ENCODE results near the gene TPBGL. TPM values are rescaled to one million over a fixed set of nuclear protein-coding genes. Genes with fewer than 3 reads are reported as not detected.

The TPBGL gene
- total and polyA plus RNA-seq, 3 experiments from 2014 or later = 0.09 to 0.23 TPM; not detected in 1

GRCh38 chr11:75203641-75204011 is 36.9 kb upstream of the TPBGL start:
- Histone ChIP-seq H3K27ac (ENCODE audit: low read depth, low read length) (no peak overlapping the region), H3K4me1 (ENCODE audit: insufficient read depth, low read length) (no peaks in the 10 kb centered on the region), H3K36me3 (ENCODE audit: insufficient read depth, low read length) (no peaks in the 10 kb centered on the region), H3K9me3 (ENCODE audit: low read length) (no peaks in the 10 kb centered on the region), H3K27me3 (ENCODE audit: insufficient read depth, low read length, poor library complexity, severe bottlenecking) (no peaks in the 10 kb centered on the region), H3K4me3 (ENCODE audit: low read length) (no peak overlapping the region)
- no peak overlapping the region for H3K4me3 Mint-ChIP-seq
- H3K4me1 Mint-ChIP-seq = no peaks in the 10 kb centered on the region
- H3K27me3 Mint-ChIP-seq = peaks cover 3 to 11% of the 10 kb centered on the region in 2 donors
- H3K27ac Mint-ChIP-seq = no peak overlapping the region
- no peaks in the 10 kb centered on the region for H3K9me3 Mint-ChIP-seq
- ChIA-PET POLR2A (no interaction called here), CTCF (interaction anchor here (1.7 to 12.2 kb wide), 6 partner anchors 45 to 274 kb away, joined by 4 to 201 read pairs (median 9); no protein-coding TSS in a partner anchor)
- DNase-seq = no peak
- H3K36me3 Mint-ChIP-seq = no peaks in the 10 kb centered on the region

GRCh38 chr11:75204012-75204674 is 36.4 kb upstream of the TPBGL start:
- H3K27ac ChIP-seq (ENCODE audit: low read depth, low read length) = no peak overlapping the region
- H3K4me3 ChIP-seq (ENCODE audit: low read length) = no peak overlapping the region
- Mint-ChIP-seq H3K4me1 (no peaks in the 10 kb centered on the region), H3K27ac (no peak overlapping the region), H3K36me3 (no peaks in the 10 kb centered on the region), H3K27me3 (peaks cover 2 to 11% of the 10 kb centered on the region in 2 donors), H3K4me3 (no peak overlapping the region), H3K9me3 (no peaks in the 10 kb centered on the region)
- H3K27me3 ChIP-seq (ENCODE audit: insufficient read depth, low read length, poor library complexity, severe bottlenecking) = no peaks in the 10 kb centered on the region
- DNase-seq = no peak
- CTCF ChIA-PET = interaction anchor here (0.9 to 12.2 kb wide), 20 partner anchors 7 to 275 kb away, joined by 3 to 201 read pairs (median 4); partner anchors contain the start of gene TPBGL
- no peaks in the 10 kb centered on the region for H3K9me3 ChIP-seq (ENCODE audit: low read length)
- POLR2A ChIA-PET = interaction anchor here (1.1 kb wide), 1 partner anchor 64 kb away, joined by 5 read pairs; no protein-coding TSS in a partner anchor
- no peaks in the 10 kb centered on the region for H3K4me1 ChIP-seq (ENCODE audit: insufficient read depth, low read length)
- H3K36me3 ChIP-seq (ENCODE audit: insufficient read depth, low read length) = no peaks in the 10 kb centered on the region

- Histone ChIP-seq H3K27ac (ENCODE audit: low read depth, low read length) (no peak overlapping the region), H3K4me3 (ENCODE audit: low read length) (no peak overlapping the region), H3K27me3 (ENCODE audit: insufficient read depth, low read length, poor library complexity, severe bottlenecking) (no peaks in the 10 kb centered on the region), H3K36me3 (ENCODE audit: insufficient read depth, low read length) (no peaks in the 10 kb centered on the region), H3K9me3 (ENCODE audit: low read length) (no peaks in the 10 kb centered on the region), H3K4me1 (ENCODE audit: insufficient read depth, low read length) (no peaks in the 10 kb centered on the region)
- Mint-ChIP-seq H3K27ac (peak overlapping the region in 1 of 8 donors; percentile 49), H3K4me1 (no peaks in the 10 kb centered on the region), H3K4me3 (no peak overlapping the region), H3K36me3 (no peaks in the 10 kb centered on the region), H3K9me3 (no peaks in the 10 kb centered on the region), H3K27me3 (peaks cover 2 to 11% of the 10 kb centered on the region in 2 donors)
- peak; percentile 51 to 83 (median 70) for DNase-seq
- CTCF ChIA-PET = interaction anchor here (0.6 to 12.2 kb wide), 24 partner anchors 8 to 275 kb away, joined by 3 to 201 read pairs (median 4); partner anchors contain the start of gene TPBGL
- POLR2A ChIA-PET = interaction anchor here (1.1 kb wide), 1 partner anchor 64 kb away, joined by 5 read pairs; no protein-coding TSS in a partner anchor
Measured at GRCh38 chr11:75204685-75205563, 35.6 kb upstream of the TPBGL start.

GRCh38 chr11:75205564-75206020 is 35.0 kb upstream of the TPBGL start:
- H3K36me3 Mint-ChIP-seq = no peaks in the 10 kb centered on the region
- H3K9me3 ChIP-seq (ENCODE audit: low read length) = no peaks in the 10 kb centered on the region
- H3K4me1 ChIP-seq (ENCODE audit: insufficient read depth, low read length) = no peaks in the 10 kb centered on the region
- no peaks in the 10 kb centered on the region for H3K9me3 Mint-ChIP-seq
- no peaks in the 10 kb centered on the region for H3K4me1 Mint-ChIP-seq
- ChIA-PET POLR2A (interaction anchor here (1.1 kb wide), 1 partner anchor 65 kb away, joined by 5 read pairs; no protein-coding TSS in a partner anchor), CTCF (interaction anchor here (0.6 to 12.2 kb wide), 21 partner anchors 9 to 190 kb away, joined by 3 to 201 read pairs (median 3); partner anchors contain the start of gene TPBGL)
- H3K4me3 ChIP-seq (ENCODE audit: low read length) = no peak overlapping the region
- H3K4me3 Mint-ChIP-seq = no peak overlapping the region
- no peaks in the 10 kb centered on the region for H3K27me3 ChIP-seq (ENCODE audit: insufficient read depth, low read length, poor library complexity, severe bottlenecking)
- no peak for DNase-seq
- H3K36me3 ChIP-seq (ENCODE audit: insufficient read depth, low read length) = no peaks in the 10 kb centered on the region
- H3K27ac ChIP-seq (ENCODE audit: low read depth, low read length) = no peak overlapping the region
- H3K27ac Mint-ChIP-seq = no peak overlapping the region
- H3K27me3 Mint-ChIP-seq = peaks cover 2 to 14% of the 10 kb centered on the region in 2 donors

GRCh38 chr11:75208446-75208845 is 32.1 kb upstream of the TPBGL start:
- POLR2A ChIA-PET = no interaction called here
- H3K27me3 ChIP-seq (ENCODE audit: insufficient read depth, low read length, poor library complexity, severe bottlenecking) = no peaks in the 10 kb centered on the region
- peaks cover 0 to 1% (median 0%) of the 10 kb centered on the region in 3 donors for H3K36me3 Mint-ChIP-seq

GRCh38 chr11:75212411-75212810 is 28.2 kb upstream of the TPBGL start:
- no peaks in the 10 kb centered on the region for H3K4me1 ChIP-seq (ENCODE audit: insufficient read depth, low read length)
- peaks cover 0 to 1% (median 0%) of the 10 kb centered on the region in 3 donors for H3K36me3 Mint-ChIP-seq
- peak overlapping the region in 1 of 8 donors; percentile 74 for H3K27ac Mint-ChIP-seq
- no peaks in the 10 kb centered on the region for H3K27me3 ChIP-seq (ENCODE audit: insufficient read depth, low read length, poor library complexity, severe bottlenecking)
- peaks cover 13 to 45% of the 10 kb centered on the region in 2 donors for H3K27me3 Mint-ChIP-seq
- no peaks in the 10 kb centered on the region for H3K36me3 ChIP-seq (ENCODE audit: insufficient read depth, low read length)
- no peak overlapping the region for H3K4me3 ChIP-seq (ENCODE audit: low read length)
- peaks cover 0 to 4% (median 0%) of the 10 kb centered on the region in 5 donors for H3K9me3 Mint-ChIP-seq
- no peaks in the 10 kb centered on the region for H3K9me3 ChIP-seq (ENCODE audit: low read length)
- CTCF ChIA-PET = interaction anchor here (0.8 to 1.5 kb wide), 5 partner anchors 29 to 66 kb away, joined by 3 to 4 read pairs (median 3); partner anchors contain the start of gene TPBGL
- no peak overlapping the region for H3K27ac ChIP-seq (ENCODE audit: low read depth, low read length)
- DNase-seq = no peak
- POLR2A ChIA-PET = no interaction called here
- H3K4me3 Mint-ChIP-seq = no peak overlapping the region
- no peaks in the 10 kb centered on the region for H3K4me1 Mint-ChIP-seq

More at GRCh38 chr11:75208446-75208845, 32.1 kb upstream of the TPBGL start:
- no peak for DNase-seq
- CTCF ChIA-PET = interaction anchor here (2.3 to 12.2 kb wide), 2 partner anchors 41 to 65 kb away, joined by 6 to 201 read pairs; no protein-coding TSS in a partner anchor
- no peaks in the 10 kb centered on the region for H3K9me3 ChIP-seq (ENCODE audit: low read length)
- Mint-ChIP-seq H3K27me3 (peaks cover 4 to 28% of the 10 kb centered on the region in 2 donors), H3K27ac (no peak overlapping the region), H3K9me3 (peaks cover 0 to 4% (median 0%) of the 10 kb centered on the region in 5 donors), H3K4me1 (no peaks in the 10 kb centered on the region), H3K4me3 (no peak overlapping the region)
- H3K4me3 ChIP-seq (ENCODE audit: low read length) = no peak overlapping the region
- no peak overlapping the region for H3K27ac ChIP-seq (ENCODE audit: low read depth, low read length)
- H3K36me3 ChIP-seq (ENCODE audit: insufficient read depth, low read length) = no peaks in the 10 kb centered on the region
- H3K4me1 ChIP-seq (ENCODE audit: insufficient read depth, low read length) = no peaks in the 10 kb centered on the region

- Histone ChIP-seq H3K4me1 (ENCODE audit: insufficient read depth, low read length) (no peaks in the 10 kb centered on the region), H3K27me3 (ENCODE audit: insufficient read depth, low read length, poor library complexity, severe bottlenecking) (no peaks in the 10 kb centered on the region), H3K27ac (ENCODE audit: low read depth, low read length) (no peak overlapping the region), H3K9me3 (ENCODE audit: low read length) (no peaks in the 10 kb centered on the region), H3K36me3 (ENCODE audit: insufficient read depth, low read length) (no peaks in the 10 kb centered on the region), H3K4me3 (ENCODE audit: low read length) (no peak overlapping the region)
- no peak overlapping the region for H3K27ac Mint-ChIP-seq
- peaks cover 0 to 7% (median 0%) of the 10 kb centered on the region in 5 donors for H3K9me3 Mint-ChIP-seq
- CTCF ChIA-PET = interaction anchor here (1.3 to 1.4 kb wide), 2 partner anchors 10 to 74 kb away, joined by 4 to 9 read pairs; no protein-coding TSS in a partner anchor
- DNase-seq = peak; percentile 54 to 80 (median 60)
- H3K4me3 Mint-ChIP-seq = no peak overlapping the region
- peaks cover 20 to 61% of the 10 kb centered on the region in 2 donors for H3K27me3 Mint-ChIP-seq
- POLR2A ChIA-PET = no interaction called here
- H3K36me3 Mint-ChIP-seq = peaks cover 0 to 1% (median 0%) of the 10 kb centered on the region in 3 donors
- no peaks in the 10 kb centered on the region for H3K4me1 Mint-ChIP-seq
Measured at GRCh38 chr11:75214411-75214821, 26.2 kb upstream of the TPBGL start.

All from CD8-positive, alpha-beta memory T cell (primary cell).